Measurements from ENCODE around the gene FUT7. TPM values are rescaled to one million over a fixed set of nuclear protein-coding genes. Genes with fewer than 3 reads are reported as not detected.

The FUT7 gene
- total RNA-seq, 4 donors from 2014 or later: 0.19 to 3.6 (median 0.31) TPM; not detected in 1

GRCh38 chr9:137057545-137057944 lies 25.7 kb upstream of the FUT7 start:
- no peak for ATAC-seq (ENCODE audit: low FRiP score)
- no peak for DNase-seq (ENCODE audit: low spot score)
- TF ChIP-seq, protein P1, sequence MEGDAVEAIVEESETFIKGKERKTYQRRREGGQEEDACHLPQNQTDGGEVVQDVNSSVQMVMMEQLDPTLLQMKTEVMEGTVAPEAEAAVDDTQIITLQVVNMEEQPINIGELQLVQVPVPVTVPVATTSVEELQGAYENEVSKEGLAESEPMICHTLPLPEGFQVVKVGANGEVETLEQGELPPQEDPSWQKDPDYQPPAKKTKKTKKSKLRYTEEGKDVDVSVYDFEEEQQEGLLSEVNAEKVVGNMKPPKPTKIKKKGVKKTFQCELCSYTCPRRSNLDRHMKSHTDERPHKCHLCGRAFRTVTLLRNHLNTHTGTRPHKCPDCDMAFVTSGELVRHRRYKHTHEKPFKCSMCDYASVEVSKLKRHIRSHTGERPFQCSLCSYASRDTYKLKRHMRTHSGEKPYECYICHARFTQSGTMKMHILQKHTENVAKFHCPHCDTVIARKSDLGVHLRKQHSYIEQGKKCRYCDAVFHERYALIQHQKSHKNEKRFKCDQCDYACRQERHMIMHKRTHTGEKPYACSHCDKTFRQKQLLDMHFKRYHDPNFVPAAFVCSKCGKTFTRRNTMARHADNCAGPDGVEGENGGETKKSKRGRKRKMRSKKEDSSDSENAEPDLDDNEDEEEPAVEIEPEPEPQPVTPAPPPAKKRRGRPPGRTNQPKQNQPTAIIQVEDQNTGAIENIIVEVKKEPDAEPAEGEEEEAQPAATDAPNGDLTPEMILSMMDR (IDR thresholded peaks at IDR 0.05): no peak

DNA sequence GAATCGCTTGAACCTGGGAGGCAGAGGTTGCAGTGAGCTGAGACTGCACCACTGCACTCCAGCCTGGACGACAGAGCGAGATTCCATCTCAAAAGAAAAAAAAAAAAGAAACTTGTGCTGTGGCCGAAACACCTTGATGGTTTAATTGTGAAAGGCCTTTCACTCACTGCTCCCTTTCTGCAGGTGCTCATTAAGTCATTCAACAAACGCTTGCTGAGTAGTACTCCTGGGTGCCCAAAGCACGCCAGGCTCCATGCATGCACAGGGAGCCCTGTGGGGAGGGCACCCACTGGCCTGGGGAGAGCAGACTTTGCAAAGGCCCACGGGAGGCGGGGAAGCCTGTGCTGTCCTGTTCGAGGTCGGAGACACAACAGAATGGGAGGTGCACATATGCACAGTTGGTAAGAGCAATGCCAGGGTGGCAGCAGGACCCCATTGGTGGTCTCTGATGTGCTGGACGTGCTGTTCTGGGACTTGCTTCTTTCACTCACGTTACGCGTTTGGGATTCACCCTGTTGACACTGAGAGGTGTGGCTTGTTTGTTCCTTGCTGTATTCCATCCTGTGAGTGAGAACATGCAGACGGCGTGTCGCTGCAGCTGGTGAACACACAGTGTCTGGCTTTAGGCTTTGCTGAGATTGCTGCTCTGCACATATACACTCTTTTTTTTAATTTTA lies 25.0 kb upstream of the FUT7 start:
- no peak for ATAC-seq (ENCODE audit: low FRiP score)
- TF ChIP-seq, protein P1 (IDR thresholded peaks at IDR 0.05): no peak

DNA sequence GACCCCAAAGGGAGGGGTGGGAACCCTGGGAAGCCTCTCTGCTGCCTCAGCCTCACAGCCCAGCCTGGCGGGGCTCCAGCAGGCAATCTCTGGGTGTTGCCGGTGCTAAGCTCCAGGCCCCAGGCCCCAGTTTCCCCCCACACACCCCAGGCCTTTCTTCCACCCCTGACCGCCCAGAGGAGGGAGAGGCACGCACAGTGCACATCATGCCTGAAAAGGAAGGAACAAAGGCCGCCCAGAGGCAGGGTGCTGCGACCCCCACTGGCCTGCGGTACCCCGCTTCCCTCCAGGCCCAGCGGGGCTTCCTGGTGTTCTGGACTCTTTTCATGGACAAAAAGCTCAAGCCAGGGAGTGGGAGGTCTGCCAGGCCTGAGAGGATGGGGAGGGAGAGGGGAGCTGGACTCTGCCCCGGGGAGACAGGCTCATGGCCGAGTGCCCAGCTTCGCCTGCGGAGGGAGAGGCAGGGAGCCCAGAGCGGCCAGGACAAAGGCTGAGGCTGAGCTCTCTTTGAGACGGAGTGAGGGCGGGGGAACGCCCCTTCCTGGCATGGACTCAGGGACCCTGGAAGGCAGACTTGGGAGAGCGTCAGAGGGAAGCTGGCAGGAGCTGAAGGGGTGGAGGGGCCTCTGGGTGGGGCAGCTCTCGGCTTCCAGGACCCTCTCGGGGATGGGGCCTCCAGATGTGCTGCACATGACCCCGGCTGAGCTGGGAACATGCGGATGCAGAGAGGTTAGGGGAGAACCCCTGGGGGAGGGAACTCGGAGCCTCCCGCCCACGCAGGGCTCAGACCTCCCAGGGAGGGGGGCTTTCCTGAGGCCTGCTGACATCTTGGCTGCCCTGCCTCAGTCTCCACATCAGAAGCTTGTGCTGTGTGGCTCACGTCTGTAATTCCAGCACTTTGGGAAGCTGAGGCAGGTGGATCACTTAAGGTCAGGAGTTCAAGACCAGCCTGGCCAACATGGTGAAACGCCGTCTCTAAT lies 23.8 kb upstream of the FUT7 start:
- no peak for DNase-seq (ENCODE audit: low spot score)
- ATAC-seq (ENCODE audit: low FRiP score): peak; percentile 55
- TF ChIP-seq, protein P1 (IDR thresholded peaks at IDR 0.05): no peak

More for the DNA sequence above, 25.0 kb upstream of the FUT7 start:
- DNase-seq (ENCODE audit: low spot score): no peak

- ATAC-seq (ENCODE audit: low FRiP score): no peak
- DNase-seq (ENCODE audit: low spot score): no peak
- TF ChIP-seq, protein P1 (IDR thresholded peaks at IDR 0.05): no peak
Observed at GRCh38 chr9:137054932-137055384, 23.1 kb upstream of the FUT7 start.

DNA sequence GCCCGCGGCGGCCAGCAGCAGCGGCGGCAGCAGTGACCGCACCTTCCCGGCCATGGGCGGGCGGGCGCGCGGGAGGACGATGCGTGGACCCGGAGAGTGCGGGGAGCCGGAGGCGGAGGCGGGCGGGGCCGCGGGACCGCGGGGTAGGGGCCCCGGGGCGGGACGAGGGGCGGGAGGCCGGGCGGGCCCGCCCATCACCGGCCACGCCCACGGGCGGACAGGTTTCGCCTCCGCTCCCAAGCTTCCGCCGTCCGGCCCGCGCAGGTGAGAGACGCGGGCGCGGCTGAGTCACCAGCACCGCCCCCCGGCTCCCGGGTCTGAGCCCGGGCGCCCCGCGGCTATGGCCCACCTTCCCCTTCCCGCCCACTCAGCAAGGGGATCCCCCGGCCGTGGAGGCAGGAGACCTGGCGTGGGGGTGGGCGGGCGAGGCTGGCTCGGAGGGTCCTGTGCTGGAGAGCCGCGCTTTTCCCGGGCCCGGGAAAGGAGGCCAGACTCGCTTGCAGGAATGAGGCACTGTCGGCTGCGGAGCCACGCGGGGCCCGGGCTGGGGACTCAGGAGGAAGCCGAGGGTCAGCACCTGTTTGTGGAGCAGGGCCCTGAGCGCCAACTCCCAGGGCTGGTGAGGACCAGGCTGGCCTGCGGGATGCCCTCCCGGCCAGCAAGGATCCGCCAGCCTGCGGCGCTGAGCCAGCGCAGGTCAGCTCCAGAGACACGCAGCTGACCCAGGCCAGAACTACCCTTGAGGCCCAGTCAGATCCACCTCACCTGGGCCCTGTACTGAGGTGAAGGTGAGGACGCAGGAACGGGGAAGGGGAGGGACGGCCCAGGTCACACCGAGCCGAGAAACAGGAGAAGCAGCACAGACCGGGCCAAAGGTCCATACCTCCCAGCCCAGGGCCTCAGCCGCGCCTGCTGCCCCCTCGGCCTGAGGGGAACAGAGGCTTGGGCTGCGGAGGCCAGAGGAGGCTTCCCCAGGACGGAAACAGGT lies 22.4 kb upstream of the FUT7 start, which contains the start of gene ENTPD2:
TSS of gene ENTPD2 (minus strand) at position 118 of the 988 bp plus-strand sequence. CDS start at position 54, 64 bp downstream.
- ATAC-seq (ENCODE audit: low FRiP score) (peak; percentile 69), DNase-seq (ENCODE audit: low spot score) (no peak)
- TF ChIP-seq, protein P1 (IDR thresholded peaks at IDR 0.05): no peak
